PC-3 (cell line): Measurements from ENCODE around the gene RAX2.

Experiments
- CTCF ChIP-seq: fragments of 300-600 bp; sonication (generic); conservative IDR thresholded peaks from 2 replicates; pipeline ENCODE4 v1.5.1; 2017; ENCODE audit warnings: antibody characterized with exemption, low read depth, mild to moderate bottlenecking, low read length
- EZH2 ChIP-seq: fragments of 300-600 bp; sonication (generic); IDR thresholded peaks from one replicate; pipeline ENCODE4 v1.6.1; 2017; ENCODE audit warnings: antibody characterized with exemption, mild to moderate bottlenecking, low read length; ENCODE audit not compliant: unreplicated experiment
- EZH2phosphoT487 ChIP-seq: fragments of 300-600 bp; sonication (generic); IDR thresholded peaks from 2 replicates; pipeline ENCODE4 v1.6.1; 2018; ENCODE audit warnings: mild to moderate bottlenecking, antibody characterized with exemption, low read length, borderline replicate concordance

DNA sequence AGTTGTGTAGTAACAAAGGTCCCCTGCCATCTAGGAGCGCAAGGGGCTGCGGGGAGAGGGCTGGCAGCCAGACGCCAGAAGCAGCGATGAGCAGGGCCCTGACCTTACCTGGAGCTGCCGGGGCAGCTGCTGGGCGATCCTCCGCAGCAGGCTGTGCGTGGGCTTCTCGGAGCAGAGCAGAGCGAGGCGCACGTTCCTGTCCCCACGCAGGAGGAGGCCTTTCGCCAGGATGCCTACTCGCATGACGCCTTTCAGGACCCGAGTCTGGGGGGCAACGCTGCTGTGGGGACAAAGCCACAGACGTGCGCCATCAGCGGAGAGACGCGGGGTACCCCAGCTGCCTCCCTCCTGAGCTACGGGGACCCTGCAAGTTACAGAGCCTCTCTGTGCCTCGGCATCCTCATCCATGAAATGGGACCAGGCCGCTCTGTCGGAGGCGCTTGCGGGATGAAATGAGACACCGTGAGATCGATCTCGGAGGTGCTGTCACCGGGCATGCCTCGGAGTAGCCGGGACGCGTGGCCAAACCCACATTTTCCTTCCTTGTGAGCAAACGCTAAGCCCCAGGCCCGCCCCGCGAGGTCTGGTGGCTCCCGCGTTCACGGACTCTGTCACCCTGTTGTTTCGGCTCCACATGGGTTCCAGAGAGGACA, 44.7 kb upstream of the RAX2 start:
- TF ChIP-seq EZH2 (no peak), CTCF (no peak), EZH2phosphoT487 (no peak)
